PC-3 (cell line): ENCODE data around the gene SLC44A2.
"Not testable (repeated sequence)": the region's sequence is repeated elsewhere in the genome, so short reads cannot be mapped to it uniquely, and the experiment has no call there.

Experiments used
- EZH2phosphoT487 ChIP-seq: fragments of 300-600 bp; sonication (generic); IDR thresholded peaks from 2 replicates; pipeline ENCODE4 v1.6.1; 2018; ENCODE audit warnings: mild to moderate bottlenecking, antibody characterized with exemption, low read length, borderline replicate concordance
- TF ChIP-seq, protein P1 (sequence below): fragments of 300-600 bp; sonication (generic); conservative IDR thresholded peaks from 2 replicates; pipeline ENCODE4 v1.5.1; 2017; ENCODE audit warnings: antibody characterized with exemption, low read depth, mild to moderate bottlenecking, low read length

DNA sequence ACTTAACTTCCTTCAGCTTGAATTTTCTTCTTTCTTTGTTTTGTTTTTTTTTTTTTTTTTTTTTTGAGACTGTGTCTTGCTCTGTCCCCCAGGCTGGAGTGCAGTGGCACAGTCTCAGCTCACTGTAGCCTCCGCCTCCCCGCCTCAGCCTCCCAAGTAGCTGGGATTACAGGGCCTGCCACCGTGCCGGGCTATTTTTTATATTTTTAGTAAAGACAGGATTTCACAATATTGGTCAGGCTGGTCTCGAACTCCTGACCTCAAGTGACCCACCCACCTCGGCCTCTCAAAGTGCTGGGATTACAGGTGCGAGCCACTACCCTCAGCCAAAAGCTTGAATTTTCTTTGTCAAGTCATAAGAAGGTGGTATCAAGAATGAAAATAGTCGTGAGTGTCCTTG is 49.9 kb downstream of the SLC44A2 start:
- TF ChIP-seq, protein P1, sequence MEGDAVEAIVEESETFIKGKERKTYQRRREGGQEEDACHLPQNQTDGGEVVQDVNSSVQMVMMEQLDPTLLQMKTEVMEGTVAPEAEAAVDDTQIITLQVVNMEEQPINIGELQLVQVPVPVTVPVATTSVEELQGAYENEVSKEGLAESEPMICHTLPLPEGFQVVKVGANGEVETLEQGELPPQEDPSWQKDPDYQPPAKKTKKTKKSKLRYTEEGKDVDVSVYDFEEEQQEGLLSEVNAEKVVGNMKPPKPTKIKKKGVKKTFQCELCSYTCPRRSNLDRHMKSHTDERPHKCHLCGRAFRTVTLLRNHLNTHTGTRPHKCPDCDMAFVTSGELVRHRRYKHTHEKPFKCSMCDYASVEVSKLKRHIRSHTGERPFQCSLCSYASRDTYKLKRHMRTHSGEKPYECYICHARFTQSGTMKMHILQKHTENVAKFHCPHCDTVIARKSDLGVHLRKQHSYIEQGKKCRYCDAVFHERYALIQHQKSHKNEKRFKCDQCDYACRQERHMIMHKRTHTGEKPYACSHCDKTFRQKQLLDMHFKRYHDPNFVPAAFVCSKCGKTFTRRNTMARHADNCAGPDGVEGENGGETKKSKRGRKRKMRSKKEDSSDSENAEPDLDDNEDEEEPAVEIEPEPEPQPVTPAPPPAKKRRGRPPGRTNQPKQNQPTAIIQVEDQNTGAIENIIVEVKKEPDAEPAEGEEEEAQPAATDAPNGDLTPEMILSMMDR = not testable (repeated sequence)
- TF ChIP-seq EZH2phosphoT487 = not testable (repeated sequence)
